Measurements from ENCODE around the gene RAP2A.

RAP2A gene

GRCh38 chr13:97477844-97478243 is 43.9 kb downstream of the RAP2A start:
- no peak for DNase-seq (ENCODE audit: low read depth in 1 of 2, low spot score in 1 of 2)
- no peak overlapping the region for H3K27ac ChIP-seq (replicated peaks)
- no peaks in the 10 kb centered on the region for H3K27me3 ChIP-seq (ENCODE audit: insufficient read depth, poor library complexity, severe bottlenecking)
- H3K4me3 ChIP-seq (replicated peaks; ENCODE audit: insufficient read depth, low read length) = no peak overlapping the region
- TF ChIP-seq REST (IDR thresholded peaks at IDR 0.05; ENCODE audit: insufficient replicate concordance, low read depth) (no peak), CTCF (IDR thresholded peaks at IDR 0.05; ENCODE audit: insufficient read depth, low read length) (no peak), POLR2AphosphoS5 (IDR thresholded peaks at IDR 0.05; ENCODE audit: low read depth) (no peak), GABPA (IDR thresholded peaks at IDR 0.05; ENCODE audit: low read depth) (no peak), SPI1 (IDR thresholded peaks at IDR 0.05; ENCODE audit: borderline replicate concordance, low read depth) (no peak)

- no peaks in the 10 kb centered on the region for H3K27me3 ChIP-seq (ENCODE audit: insufficient read depth, poor library complexity, severe bottlenecking)
- TF ChIP-seq SPI1 (IDR thresholded peaks at IDR 0.05; ENCODE audit: borderline replicate concordance, low read depth) (no peak), GABPA (IDR thresholded peaks at IDR 0.05; ENCODE audit: low read depth) (no peak), REST (IDR thresholded peaks at IDR 0.05; ENCODE audit: insufficient replicate concordance, low read depth) (no peak), POLR2AphosphoS5 (IDR thresholded peaks at IDR 0.05; ENCODE audit: low read depth) (no peak), CTCF (IDR thresholded peaks at IDR 0.05; ENCODE audit: insufficient read depth, low read length) (no peak)
- no peak for DNase-seq (ENCODE audit: low read depth in 1 of 2, low spot score in 1 of 2)
- H3K4me3 ChIP-seq (replicated peaks; ENCODE audit: insufficient read depth, low read length) = no peak overlapping the region
- no peak overlapping the region for H3K27ac ChIP-seq (replicated peaks)
Observed at GRCh38 chr13:97478247-97478646, 44.3 kb downstream of the RAP2A start.

GRCh38 chr13:97483465-97483864 is 49.5 kb downstream of the RAP2A start:
- no peak for DNase-seq (ENCODE audit: low read depth in 1 of 2, low spot score in 1 of 2)
- no peak for TF ChIP-seq SPI1 (IDR thresholded peaks at IDR 0.05; ENCODE audit: borderline replicate concordance, low read depth)
- Histone ChIP-seq H3K4me3 (replicated peaks; ENCODE audit: insufficient read depth, low read length) (no peak overlapping the region), H3K27ac (replicated peaks) (no peak overlapping the region), H3K27me3 (ENCODE audit: insufficient read depth, poor library complexity, severe bottlenecking) (no peaks in the 10 kb centered on the region)

- no peak for DNase-seq (ENCODE audit: low read depth in 1 of 2, low spot score in 1 of 2)
- TF ChIP-seq GABPA (IDR thresholded peaks at IDR 0.05; ENCODE audit: low read depth) = no peak
- no peak for TF ChIP-seq REST (IDR thresholded peaks at IDR 0.05; ENCODE audit: insufficient replicate concordance, low read depth)
- no peak for TF ChIP-seq SPI1 (IDR thresholded peaks at IDR 0.05; ENCODE audit: borderline replicate concordance, low read depth)
- no peak for TF ChIP-seq POLR2AphosphoS5 (IDR thresholded peaks at IDR 0.05; ENCODE audit: low read depth)
- no peak for TF ChIP-seq CTCF (IDR thresholded peaks at IDR 0.05; ENCODE audit: insufficient read depth, low read length)
- Histone ChIP-seq H3K27me3 (ENCODE audit: insufficient read depth, poor library complexity, severe bottlenecking) (no peaks in the 10 kb centered on the region), H3K4me3 (replicated peaks; ENCODE audit: insufficient read depth, low read length) (no peak overlapping the region), H3K27ac (replicated peaks) (no peak overlapping the region)
Observed at GRCh38 chr13:97484301-97484700, 50.3 kb downstream of the RAP2A start.
